Measurements from ENCODE around the gene DUSP11. TPM values are rescaled to one million over a fixed set of nuclear protein-coding genes. Genes with fewer than 3 reads are reported as not detected.

Gene DUSP11
- polyA plus RNA-seq, 1 donor = 16.3 TPM

DNA sequence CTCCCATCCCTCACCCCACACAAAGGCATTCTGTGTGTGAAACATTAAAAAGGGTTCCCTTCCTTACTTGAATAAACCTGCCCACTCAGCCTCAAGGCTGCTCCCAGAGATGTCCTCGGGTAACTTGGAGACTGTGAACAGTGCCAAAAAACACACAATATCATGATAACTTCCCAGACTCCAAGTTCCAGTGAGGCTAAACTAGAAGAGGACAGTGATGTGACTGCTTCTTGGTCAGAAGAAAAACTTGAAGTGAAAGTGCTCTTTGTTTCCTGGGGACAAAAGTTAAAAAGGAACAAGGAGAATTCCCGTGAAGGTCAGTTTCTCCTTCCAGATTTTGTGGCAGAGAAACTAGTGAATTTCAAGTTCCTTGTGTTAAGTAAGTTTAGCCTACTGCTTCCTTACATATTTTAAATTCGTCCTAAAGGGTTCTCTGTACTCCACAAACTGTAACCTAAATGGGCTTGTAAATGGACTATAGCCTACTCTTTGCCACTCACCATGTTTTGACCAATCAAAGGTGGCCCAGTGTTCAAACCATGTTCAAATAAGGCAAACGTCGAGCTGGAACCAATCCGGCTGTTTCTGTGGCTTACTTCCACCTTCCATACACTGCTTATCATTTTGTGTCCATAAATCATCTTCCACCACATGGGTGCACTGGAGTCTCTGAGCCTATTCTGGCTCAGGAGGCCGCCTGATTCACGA lies 63.2 kb downstream of the DUSP11 start:
- DNase-seq = no peak

DNA sequence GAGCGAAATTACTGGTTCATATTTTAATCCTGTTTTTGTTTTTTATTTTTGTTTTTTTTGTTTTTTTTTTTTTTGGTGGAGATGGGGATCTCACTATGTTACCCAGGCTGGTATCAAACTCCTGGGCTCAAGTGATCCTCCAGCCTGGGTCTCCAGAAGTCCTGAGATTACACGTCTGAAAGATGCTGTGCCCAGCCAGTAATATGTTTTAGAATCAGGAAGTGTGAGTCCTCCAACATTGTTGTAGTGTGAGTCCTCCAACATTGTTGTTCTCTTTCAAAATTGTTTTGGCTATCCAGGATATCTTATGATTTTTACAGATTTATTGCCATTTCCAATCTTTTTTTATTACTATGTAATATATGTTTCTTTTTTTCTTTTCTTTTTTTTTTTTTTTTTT lies 65.8 kb downstream of the DUSP11 start:
- no peak for DNase-seq

Other genes starting within 250 kb of the DUSP11 start
- gene NAT8, start 137.7 kb downstream of the DUSP11 start, polyA plus RNA-seq (ENCODE audit: insufficient read length) = 0.54 TPM
- gene TPRKB, start 42.8 kb downstream of the DUSP11 start, polyA plus RNA-seq (ENCODE audit: insufficient read length) = 37.3 TPM
- gene C2orf78, start 4.1 kb upstream of the DUSP11 start, polyA plus RNA-seq (ENCODE audit: insufficient read length) = not detected
- 40.3 TPM for gene STAMBP, start 48.9 kb upstream of the DUSP11 start, polyA plus RNA-seq (ENCODE audit: insufficient read length)
- 5.3 TPM for gene ACTG2, start 112.9 kb upstream of the DUSP11 start, polyA plus RNA-seq (ENCODE audit: insufficient read length)
- 37.4 TPM for gene DGUOK, start 146.8 kb upstream of the DUSP11 start, polyA plus RNA-seq (ENCODE audit: insufficient read length)
- gene TET3, start 204.8 kb upstream of the DUSP11 start, polyA plus RNA-seq (ENCODE audit: insufficient read length) = 11.4 TPM